ENCODE measurements around the gene CACNG5.

Gene CACNG5

DNA sequence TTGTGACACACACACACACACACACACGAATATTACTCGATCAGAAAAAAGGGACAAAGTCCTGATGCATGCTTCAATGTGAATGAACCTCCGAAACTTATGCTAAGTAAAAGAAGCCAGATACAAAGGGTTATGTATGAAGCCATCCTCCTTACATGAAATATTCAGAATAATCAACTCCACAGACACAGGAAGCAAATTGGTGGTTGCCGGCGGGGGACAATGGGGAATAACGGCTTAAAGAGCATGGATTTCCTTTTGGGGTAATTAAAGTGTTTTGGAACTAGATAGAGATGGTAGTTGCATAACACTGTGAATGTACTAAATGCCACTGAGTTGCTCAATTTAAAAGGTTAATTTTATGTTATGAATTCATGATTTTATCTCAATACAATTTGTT, 8.1 kb upstream of the CACNG5 start:
- no peak for DNase-seq

DNA sequence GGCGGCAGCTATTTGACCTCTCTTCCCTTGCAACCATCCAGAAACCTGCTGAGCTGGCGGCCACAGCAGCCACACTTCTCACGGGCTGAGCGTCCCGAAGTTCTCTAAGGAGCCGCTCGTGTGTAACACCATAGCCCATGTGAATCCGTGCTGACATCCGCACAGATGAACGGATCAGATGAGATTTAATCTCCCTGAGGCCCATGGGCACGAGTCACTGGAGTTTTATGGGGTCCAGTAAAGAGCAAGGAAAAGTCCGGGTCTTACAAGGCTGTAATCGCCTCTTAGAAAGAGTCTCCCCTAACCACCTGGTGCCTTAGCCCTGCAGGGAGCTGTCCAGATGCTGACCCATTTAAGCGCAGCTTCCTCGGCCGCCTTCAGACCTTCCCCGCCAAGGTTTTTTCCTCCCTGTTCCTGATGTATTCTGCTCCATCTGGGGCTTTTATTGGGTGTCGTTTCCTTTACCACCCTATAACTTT, 5.5 kb upstream of the CACNG5 start:
- peak; percentile 64 to 86 for DNase-seq

DNA sequence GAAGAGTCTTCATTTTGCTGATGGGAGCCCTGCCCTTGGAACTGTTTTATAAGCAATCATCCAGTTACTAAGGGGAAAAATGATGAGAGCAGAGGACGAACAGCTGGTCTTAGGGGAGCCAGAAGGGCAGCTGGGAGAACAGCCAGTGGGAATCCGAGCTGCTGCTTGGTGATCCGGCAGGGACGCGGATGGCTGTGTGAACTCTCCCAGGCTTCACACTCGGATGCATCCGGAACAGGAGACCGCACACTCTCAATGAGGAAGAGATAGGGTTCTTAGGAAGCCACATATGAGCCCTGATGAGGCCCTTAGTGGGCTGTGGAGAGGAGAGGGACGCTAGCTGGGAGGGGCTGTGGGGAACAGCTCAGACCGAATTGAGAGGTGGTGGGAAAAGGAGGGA, 5.0 kb upstream of the CACNG5 start:
- DNase-seq: peak; percentile 86 to 91

DNA sequence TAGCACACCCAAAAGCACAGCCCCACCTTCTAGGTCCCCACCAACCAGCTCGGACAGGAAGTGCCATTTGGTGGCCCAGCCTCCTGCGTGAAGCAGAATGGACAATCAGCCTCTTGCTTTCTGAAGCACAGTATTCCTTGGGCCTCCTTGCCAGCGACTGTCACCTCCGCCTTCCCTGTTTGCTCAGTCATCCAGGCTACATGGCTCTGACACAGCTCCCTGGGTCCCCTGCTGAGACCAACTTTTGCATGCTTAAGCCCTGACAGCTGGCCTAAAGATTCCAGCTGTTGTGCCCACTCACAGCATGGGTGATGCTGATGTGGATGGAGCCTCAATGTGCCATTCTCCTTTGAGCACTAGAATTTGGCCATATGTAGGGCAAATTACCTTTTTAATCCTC, 4.5 kb upstream of the CACNG5 start:
- no peak for DNase-seq

DNA sequence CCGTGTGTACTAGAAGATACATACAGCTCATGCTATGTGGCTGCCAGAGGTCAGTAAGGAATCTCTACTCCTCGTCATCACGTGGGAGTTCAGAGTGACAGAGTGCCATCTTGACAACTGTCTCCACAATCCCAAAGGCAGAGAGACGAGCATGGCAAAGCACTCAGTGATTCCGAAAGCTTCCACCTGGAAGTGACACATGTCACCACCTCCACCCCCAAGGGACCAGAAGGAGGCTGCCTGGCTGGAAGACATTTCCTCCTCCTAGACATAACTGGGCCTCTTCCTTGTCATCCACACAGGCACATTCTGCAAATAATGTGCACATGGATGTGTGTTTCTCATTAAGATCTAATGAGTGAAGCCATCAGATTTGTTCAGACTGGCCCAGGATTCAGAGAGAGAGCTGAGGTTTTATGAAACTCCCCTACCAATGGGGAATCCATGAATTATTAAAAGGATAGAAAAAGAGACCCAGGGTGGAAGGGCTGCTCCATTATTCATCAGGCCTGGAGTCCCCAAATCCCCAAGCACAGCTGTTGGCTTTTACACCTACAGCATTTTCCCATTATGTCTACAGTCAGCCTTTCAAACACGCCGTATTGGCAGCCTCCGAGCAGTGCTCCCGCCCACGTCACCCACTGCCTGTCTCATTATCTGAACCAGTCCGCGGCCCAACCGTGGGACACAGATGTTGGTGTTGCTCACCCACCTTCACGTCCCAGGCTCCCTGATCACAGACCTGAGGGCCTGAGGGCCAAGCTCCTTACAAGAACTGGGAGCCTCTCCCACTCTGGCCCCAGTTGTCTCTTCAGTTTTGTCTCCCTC, 3.3 kb upstream of the CACNG5 start:
- DNase-seq: no peak

DNA sequence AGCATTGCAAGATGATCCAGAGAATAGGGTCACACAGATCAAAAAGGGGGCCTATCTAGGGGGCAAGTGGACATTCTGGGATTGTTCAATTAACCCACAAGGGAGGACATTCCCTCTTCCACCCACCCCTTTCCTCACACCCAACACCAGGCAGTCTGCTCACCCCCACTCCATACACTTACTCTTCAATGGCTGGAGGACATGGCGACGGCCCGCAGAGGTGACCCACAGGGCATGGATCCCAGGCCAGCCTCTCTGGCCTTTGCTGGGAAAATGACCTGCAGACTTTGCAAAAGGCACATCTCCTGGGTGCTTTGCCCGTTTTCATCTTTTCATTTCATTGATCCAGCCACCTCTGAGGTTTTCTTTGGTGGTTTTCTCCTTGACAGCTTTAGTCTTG, 1.7 kb upstream of the CACNG5 start:
- no peak for DNase-seq

DNA sequence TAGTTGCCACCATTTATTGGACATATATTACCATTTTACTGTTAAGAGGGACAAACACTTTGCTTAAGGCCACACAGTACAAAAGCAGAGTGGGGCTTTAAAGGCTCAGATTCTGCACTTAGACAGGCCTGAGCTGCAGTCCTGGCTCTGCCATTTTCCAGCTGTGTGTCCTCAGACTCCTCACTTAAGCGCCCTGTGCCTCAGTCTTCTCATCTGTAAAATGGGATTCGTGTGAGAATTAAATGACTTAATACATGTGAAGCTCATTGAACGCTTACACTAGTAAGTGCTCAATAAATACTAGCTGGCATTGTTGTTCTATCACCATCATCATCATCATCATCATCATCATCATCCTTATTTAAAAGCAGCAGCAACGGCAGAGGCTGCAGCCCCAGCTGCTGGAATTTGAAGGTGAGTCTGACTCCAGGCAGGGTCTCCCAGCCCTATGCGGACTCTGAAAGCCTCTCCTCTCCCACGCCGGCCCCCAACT, 445 bp upstream of the CACNG5 start:
- DNase-seq: no peak

DNA sequence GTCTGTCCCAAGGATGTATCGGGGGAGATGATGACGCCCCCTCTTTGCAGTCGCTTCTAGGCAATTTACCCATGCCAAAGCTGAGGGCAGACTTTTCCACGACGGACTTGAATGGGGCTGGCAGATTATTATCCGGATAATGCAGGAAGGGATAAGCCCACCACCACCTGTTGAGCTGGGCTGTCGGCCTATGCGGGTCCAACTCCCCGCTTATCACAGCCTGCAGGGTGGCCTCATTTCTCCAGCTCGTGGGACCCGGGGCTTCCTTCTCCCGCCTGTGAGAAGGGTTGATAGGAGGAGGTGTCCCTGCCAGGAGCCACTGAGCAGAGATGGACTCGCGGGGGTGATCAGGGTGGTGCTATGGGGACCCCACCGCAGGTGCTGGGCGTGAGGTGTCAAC, 559 bp downstream of the CACNG5 start:
- DNase-seq: no peak

DNA sequence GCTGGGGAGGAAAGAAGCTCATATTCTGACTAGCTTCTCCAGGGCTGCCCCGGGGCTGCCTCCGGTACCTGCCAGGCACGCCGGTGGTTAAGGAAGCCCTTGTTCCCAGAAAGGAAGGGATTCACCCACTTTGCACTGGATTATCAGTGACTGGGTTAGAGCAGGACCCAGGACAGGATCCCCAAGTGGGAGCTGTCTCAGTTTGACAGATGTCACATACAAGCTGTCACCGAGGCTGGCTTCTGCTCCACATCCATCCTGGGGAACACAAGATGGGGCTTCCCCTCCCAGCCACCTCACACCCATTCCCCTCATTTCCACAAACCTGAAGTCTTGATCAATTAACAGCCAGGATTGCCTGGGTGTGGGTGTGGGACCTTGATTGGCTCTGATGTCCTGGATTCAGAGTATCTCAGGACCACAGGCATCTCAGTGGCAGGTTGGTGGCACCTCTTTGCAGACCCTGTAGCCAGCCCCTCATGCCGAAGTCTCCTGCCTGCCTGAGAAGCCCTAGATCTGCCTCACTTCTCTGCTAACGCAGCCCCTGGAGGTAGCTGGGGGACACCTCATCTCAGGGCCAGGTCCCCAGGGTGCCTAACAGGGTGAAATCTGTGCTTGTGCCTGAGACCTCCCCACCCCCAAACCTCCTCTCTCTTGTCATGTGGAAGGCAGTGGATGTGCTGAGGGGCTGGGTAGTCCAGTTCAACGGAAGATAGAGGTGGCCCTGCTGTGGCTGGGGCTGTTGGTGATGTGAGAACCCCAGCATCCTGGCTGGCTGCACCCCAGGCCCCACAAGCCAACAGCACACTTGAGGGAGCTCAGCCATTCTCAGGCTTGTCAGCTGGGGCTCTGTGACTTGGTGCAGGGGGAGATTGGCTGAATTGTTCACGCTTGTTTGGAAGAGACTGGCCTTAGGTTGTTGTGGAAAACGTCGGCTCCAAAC, 1.4 kb downstream of the CACNG5 start:
- DNase-seq: no peak

DNA sequence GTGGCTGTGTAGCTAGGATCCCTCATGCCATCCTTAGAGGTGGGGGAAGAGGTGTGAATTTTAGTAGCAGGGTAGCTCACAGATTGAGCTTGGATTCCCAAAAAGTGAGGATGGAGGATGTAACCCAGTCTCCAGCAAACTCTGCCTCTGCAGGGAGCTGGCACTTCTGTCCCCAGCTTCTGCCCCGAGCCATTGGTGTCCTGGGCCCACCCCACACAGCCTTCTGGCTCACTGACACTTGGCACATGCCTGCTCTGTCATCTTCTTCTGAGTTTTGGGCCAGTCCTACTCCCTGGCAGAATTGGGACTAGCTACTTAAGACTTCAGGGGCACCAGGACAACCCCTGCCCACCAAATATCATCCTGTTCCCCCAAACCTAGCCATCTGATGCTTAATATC, 2.3 kb downstream of the CACNG5 start:
- DNase-seq: no peak

DNA sequence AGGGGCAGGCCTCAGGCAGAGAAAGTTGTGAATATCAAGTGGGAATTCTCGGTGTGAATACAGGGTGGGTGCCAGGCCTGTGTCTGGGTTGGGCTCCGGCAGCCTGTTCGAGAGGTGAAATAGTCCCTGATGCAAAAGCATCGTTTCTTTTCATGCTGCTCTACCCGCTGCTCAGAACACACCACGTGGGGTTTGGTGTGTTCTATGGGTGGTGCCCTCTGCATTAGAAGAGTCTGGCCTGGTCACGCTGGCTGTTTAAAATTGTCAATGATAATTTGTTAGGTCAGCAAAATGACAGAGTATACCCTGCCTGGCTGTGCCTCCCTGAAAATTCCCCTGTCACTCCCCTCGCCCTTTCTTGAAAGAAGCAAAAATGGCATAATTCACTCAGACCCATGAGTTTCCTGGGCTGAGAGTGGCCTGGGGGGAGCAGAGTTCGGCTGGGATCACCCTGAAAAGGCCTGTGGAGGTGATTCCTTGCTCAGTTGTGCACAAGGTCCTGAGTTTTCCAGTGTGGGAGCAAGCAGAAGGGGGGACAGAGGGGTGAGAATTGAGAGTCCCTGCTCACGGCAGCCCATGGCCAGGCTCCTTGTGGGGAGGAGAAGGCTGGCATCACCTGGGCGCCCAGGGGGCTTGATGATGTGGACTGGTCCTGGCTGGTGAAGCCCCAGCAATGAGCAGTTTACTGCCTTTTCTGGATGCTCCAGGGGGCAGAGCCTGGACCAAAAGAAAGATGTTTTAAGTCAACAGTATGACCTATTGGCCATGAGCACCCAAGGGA, 3.2 kb downstream of the CACNG5 start:
- no peak for DNase-seq

DNA sequence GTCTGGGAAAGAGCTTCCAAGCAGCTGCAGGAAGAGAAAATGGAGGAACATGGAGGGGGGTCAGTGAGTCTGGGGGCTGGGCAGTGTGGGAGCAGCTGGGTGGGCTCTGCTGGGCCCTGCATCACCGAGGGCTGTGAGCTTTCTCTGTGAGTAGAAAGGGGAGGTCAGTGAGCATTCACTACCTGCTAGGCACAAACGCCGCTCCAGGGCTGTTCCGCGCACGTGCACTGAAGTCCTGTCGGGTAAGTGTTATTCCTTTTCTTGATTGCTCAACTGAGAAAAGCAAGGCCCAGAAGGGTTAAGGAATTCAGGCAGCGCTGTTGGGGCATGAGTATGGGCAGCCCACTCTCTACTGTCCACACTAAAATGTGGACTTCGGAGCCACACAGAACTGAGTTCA, 4.7 kb downstream of the CACNG5 start:
- DNase-seq: no peak

DNA sequence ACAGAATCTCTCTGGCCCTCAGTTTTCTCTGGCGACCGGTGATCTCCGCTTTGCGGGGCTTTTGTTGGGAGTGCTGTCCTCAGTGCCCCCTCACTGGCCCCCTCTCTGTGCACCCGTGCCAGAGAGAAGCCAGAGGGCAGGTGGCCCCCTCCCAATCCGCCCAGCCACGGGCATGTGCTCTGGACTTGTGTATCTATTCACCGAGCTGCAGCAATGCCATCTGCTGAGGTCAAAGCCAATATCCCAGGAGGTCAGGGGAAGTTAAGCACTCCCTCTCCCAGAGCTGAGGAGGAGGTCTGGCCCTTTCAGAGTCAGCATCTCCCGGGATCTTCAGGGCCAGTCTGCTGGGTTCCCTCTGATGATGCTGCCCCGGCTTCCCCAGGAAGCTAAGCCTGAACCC, 5.1 kb downstream of the CACNG5 start:
- DNase-seq: no peak

DNA sequence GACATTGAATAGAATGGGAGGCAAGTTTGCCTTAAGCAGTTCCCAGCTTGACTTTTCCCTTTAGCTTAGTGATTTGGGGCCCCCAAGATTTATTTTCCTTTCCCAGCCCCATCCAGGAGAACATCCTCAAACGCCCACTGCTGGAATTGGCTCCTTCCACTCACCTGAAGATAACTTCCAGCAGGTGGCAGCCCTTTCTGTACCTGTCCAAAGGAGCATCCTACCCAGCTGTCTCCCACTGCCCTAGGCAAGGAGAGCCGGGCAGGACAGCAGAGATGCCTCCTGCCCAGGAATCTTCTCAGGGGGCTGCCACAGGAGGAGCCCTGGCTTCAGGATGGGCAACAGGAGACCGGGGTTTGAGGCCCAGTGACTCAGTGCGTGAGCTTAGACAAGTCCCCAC, 6.4 kb downstream of the CACNG5 start:
- DNase-seq: no peak

DNA sequence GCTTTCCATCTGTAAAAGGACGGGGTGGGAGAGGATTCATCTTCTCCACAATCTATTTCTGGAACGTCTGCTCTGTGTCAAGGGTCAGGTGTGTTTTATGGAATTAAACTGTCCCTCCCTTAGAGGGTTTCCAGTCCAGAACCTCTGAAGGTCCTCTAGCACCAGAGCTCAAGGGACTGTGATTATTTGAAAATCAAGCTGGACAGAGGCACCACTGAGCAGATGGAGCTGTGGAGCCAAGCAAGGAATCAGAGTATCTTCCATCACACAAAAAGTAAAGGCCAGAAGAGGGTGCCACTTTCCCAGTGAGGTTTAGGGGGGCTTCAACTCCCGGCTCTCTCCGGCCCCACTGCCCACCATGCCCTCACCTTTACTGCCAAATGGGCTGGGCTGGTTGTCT, 6.8 kb downstream of the CACNG5 start:
- DNase-seq: no peak

DNA sequence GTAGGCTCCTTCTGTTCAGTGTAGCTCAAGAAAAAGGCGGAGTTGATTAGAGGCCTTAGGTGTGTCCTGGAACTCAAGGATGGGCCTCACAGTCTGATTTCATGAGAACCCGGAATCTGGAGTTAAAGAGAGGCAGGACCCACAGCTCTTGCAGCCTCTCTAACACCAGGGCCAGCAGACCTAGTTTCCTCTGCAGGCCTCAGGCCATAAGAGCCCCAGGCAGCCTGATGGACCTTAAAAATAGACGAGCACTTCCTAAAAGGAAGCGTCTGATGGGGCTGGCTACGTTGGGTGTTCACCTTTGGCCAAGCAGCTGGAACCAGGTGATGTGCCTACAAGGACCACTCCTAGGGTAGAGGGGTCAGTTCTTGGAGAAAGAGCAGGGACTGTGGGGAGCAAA, 7.6 kb downstream of the CACNG5 start:
- no peak for DNase-seq

DNA sequence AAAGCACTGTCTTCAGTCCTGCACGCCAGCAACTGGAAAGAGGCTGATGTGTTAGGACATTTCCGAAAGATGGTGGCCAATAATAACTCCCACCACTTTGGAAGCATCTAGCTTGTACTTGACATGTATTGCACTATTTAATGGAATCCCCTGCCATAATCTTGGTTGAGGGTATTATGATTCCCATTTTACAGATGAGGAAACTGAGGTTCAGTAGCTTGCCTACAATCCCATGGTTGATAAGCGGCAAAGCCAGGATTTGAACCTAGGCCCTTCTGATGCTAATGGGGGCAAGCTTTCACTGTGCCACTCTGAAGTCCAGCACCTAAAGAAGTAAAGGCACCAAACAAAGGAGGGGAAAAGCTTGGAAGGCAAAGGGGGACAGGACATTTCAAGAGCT, 8.0 kb downstream of the CACNG5 start:
- no peak for DNase-seq

DNA sequence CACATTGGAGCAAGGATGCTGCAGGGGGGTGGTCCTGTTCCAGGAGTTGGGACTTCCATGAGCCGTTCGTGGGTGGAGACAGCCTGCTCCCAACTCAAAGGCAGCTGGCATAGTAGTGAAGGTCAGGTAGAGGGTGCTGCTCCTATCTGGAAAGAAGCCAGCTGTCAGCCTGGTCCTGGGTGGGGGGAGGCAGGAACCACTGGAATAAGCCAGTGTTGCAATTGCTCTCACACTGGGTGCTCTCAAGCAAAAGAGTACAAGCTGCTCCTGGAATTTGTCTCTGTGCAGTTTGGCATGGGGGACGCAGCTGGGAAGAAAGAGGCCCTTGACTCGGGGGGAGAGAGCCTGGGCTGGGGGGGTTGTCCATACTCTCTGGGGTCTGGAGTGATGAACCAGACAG, 8.7 kb downstream of the CACNG5 start:
- DNase-seq: no peak

DNA sequence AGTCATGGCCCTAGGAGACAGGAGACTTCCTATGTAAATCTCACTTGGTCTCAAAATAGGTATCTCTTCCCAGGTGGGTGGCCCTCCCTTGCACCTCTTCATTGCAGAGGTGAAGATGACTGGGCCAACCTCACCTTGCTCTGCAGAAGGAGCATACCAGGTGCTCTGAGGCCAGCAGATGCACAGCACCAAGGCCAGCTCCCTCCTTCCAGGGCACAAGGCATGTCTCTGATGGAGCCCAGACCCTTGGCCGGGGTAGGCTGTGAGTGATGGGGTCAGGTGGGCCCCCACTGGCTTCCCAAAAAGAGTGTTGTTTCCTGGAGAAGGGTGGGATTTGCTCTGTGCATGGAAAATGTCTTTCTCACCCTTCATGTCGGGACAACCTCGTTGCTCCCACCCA, 12.8 kb downstream of the CACNG5 start:
- no peak for DNase-seq

DNA sequence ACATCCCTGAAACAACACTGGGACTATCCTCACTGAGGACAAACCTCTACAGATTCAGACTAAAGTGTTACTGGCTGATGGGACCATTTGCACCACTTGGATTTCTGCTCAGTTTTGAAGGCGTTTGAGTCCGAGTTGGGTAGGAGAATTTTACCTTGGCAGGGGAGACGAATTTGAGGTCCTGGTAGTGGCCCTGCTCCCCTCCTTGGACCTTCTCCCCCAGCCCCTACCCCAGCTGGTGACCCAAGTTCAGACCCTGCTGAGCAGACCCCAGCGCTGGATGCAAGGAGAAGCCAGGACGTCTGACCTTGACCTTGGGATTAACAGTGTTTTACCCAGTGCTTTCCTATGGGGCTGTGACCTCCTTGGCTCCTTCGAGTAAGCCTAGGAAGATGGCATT, 13.6 kb downstream of the CACNG5 start:
- DNase-seq: no peak

DNA sequence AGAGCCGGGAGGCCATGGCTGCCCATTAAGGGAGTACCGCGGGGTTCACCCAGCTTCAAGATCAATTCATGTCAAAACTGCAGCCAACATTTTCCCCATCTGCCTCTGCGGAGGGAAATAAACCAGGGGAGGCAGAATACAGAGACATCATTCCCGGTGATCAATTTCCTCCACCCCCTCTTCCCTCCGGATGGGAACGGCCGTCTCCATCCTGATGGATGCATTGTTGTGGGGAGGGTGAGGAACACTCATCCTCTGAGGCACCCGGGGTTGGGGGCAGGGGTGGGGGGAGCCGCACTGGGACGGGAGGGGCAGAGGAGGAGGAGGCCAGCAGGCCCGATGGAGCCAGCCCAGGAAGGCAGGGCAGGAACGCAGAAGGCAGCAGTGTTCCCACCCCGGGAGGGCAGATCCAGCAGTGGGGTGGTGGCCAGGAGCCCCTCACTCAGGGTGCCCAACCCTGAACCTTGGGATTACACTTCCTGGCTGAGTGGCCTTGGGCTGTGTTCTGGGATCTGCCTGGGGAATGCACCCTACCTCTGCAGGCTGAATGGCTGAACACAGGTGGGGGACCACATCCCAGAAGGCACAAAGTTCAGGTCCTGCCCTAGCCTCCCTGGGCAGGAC, 14.2 kb downstream of the CACNG5 start:
- no peak for DNase-seq

DNA sequence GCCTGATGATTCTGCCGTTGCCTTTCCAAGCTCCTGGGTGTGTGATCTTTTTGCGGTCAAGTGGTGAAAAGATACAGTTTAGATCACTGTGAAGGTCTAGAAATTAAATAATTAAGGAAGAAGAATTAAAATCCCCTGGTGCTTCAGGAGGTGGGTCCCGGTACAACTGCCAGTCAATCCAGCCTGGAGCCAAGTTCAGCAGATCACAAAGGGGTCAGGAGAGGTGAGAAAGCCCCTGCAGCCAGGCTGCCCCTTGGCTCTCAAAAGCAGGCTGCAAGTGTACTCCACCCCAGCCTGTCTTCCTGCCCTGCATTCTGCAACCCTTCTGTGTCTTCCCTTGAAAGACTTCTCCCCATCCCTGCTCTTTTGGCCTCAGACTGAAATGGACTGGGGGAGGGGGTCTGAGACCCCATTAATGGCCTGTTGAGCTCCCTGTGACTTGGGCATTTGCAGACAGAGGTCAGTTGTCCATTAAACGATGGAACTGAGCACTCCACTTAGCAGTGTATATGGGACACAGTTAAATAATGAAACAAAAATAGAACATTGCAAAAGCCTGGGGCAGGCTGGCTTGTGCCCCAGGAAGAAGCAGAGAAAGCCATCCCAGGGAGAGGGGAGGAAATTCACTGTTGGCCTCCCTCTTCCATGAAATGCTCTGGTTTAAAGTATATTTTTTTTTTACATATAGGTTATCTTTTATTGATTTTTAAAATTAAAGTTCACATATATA, 15.1 kb downstream of the CACNG5 start:
- DNase-seq: no peak

All from Kasumi-1 (cell line).